Airway epithelial cell (primary cell): Measurements from ENCODE around the gene SPN. TPM values are rescaled to one million over a fixed set of nuclear protein-coding genes. Genes with fewer than 3 reads are reported as not detected.

ENCODE experiments used
- total RNA-seq: library from RNA; depleted of rRNA; stranded (reverse); fragments of >200 nt; gene quantifications from 2 replicates; pipeline ENCODE4 v1.2.3, GENCODE V29; 2015

Gene SPN
- total RNA-seq, result not detected in 2 replicates

GRCh38 chr16:29663016-29663806 is at the start of gene SPN:
Gene SPN (plus strand): TSS chr16:29663247. CDS start chr16:29663729, 482 bp downstream.

GRCh38 chr16:29678691-29679267 is 15.7 kb downstream of the SPN start, which contains the start of gene QPRT:
Gene QPRT (plus strand): TSS chr16:29679180. CDS start chr16:29679198, 18 bp downstream.

Other genes starting within 250 kb of the SPN start
- 18.8 and 20.0 TPM in 2 replicates for gene BOLA2, start 208.9 kb upstream of the SPN start, total RNA-seq
- gene SLX1B, start 208.7 kb upstream of the SPN start, total RNA-seq, result 24.4 and 42.6 TPM in 2 replicates
- gene SULT1A4, start 203.3 kb upstream of the SPN start, total RNA-seq, result 0.28 and 2.3 TPM in 2 replicates
- gene NPIPB12, start 156.8 kb upstream of the SPN start, total RNA-seq, result 2.2 and 6.5 TPM in 2 replicates
- gene QPRT, start 15.9 kb downstream of the SPN start, total RNA-seq, result 1.2 and 2.7 TPM in 2 replicates
- gene C16orf54, start 82.7 kb downstream of the SPN start, total RNA-seq, result not detected in 2 replicates
- gene ZG16, start 115.0 kb downstream of the SPN start, total RNA-seq, result not detected in 2 replicates
- gene KIF22, start 127.5 kb downstream of the SPN start, total RNA-seq, result 51.3 and 68.9 TPM in 2 replicates
- 160 and 240 TPM in 2 replicates for gene MAZ, start 143.3 kb downstream of the SPN start, total RNA-seq
- gene PRRT2, start 148.9 kb downstream of the SPN start, total RNA-seq, result not detected in 2 replicates
- gene PAGR1, start 152.9 kb downstream of the SPN start, total RNA-seq, result 49.9 and 54.9 TPM in 2 replicates
- gene MVP, start 157.2 kb downstream of the SPN start, total RNA-seq, result 91.0 and 99.4 TPM in 2 replicates
- gene CDIPT, start 200.0 kb downstream of the SPN start, total RNA-seq, result 56.8 and 68.1 TPM in 2 replicates
- 9.9 and 11.2 TPM in 2 replicates for gene SEZ6L2, start 236.3 kb downstream of the SPN start, total RNA-seq
- gene ASPHD1, start 237.2 kb downstream of the SPN start, total RNA-seq, result 5.4 and 9.3 TPM in 2 replicates